K562 (cell line): Measurements from ENCODE around the gene THAP6.
"Not testable (repeated sequence)": the region's sequence is repeated elsewhere in the genome, so short reads cannot be mapped to it uniquely, and the experiment has no call there.

ENCODE experiments used
- CREB1 ChIP-seq, 2 experiments: sonication (generic) in 1 of 2; formaldehyde crosslinking in 1 of 2; IDR thresholded peaks; 2 replicates each; pipeline versions ENCODE4 v1.6.1 to v1.8.0; 2012 to 2022; ENCODE audit warnings: inconsistent platforms in 1 of 2, mild to moderate bottlenecking in 1 of 2, missing genetic modification reagents in 1 of 2, moderate library complexity in 1 of 2
- CREM ChIP-seq: IDR thresholded peaks from 2 replicates; pipeline ENCODE4 v1.6.1; 2014; ENCODE audit warnings: antibody characterized with exemption, low read depth
- CTCF ChIP-seq, 3 experiments: IDR thresholded peaks in 2 of 3; conservative IDR thresholded peaks in 1 of 3; 2 replicates each; pipeline ENCODE4 v1.5.1; 2011 to 2012; ENCODE audit warnings: low read length in 3 of 3, mild to moderate bottlenecking in 3 of 3, control low read depth in 2 of 3, improper control_type of control experiment in 1 of 3, inconsistent platforms in 1 of 3, low read depth in 1 of 3, mixed read lengths in 1 of 3, moderate library complexity in 1 of 3; ENCODE audit not compliant: insufficient read depth in 2 of 3
- E2F4 ChIP-seq: sonication (generic); formaldehyde crosslinking; IDR thresholded peaks from 2 replicates; pipeline ENCODE4 v1.8.0; 2022; ENCODE audit warnings: mild to moderate bottlenecking, low read depth, missing genetic modification reagents
- HDAC1 ChIP-seq, 2 experiments: fragments of 450-650 bp; IDR thresholded peaks; 2 replicates each; pipeline ENCODE4 v1.6.1; 2016 to 2017; ENCODE audit warnings: inconsistent platforms in 1 of 2, mild to moderate bottlenecking in 1 of 2, moderate library complexity in 1 of 2
- YY1 ChIP-seq, 3 experiments: IDR thresholded peaks; 2 replicates each; pipeline ENCODE4 v1.6.1; 2011; ENCODE audit warnings: low read length in 2 of 3, mild to moderate bottlenecking in 2 of 3, moderate library complexity in 2 of 3, borderline replicate concordance in 1 of 3, control low read depth in 1 of 3, low read depth in 1 of 3; ENCODE audit not compliant: insufficient read depth in 3 of 3, insufficient replicate concordance in 2 of 3, control insufficient read depth in 1 of 3, insufficient read length in 1 of 3; ENCODE audit errors: extremely low read depth in 1 of 3
- ZBTB43 ChIP-seq: sonication (generic); formaldehyde crosslinking; IDR thresholded peaks from 2 replicates; pipeline ENCODE4 v1.8.0; 2023; ENCODE audit warnings: mild to moderate bottlenecking, missing genetic modification reagents
- ZBTB8A ChIP-seq: fragments of 450-650 bp; IDR thresholded peaks from 2 replicates; pipeline ENCODE4 v1.6.1; 2018; ENCODE audit warnings: mild to moderate bottlenecking, moderate library complexity; ENCODE audit not compliant: partially characterized antibody
- ZNF79 ChIP-seq: fragments of 250-450 bp; sonication (Bioruptor Pico); IDR thresholded peaks from 2 replicates; pipeline ENCODE4 v1.4.0; 2020; ENCODE audit warnings: low read depth, mild to moderate bottlenecking, moderate library complexity
- TF ChIP-seq, protein P1 (sequence below): sonication (generic); formaldehyde crosslinking; IDR thresholded peaks from 2 replicates; pipeline ENCODE4 v1.9.0; 2022; ENCODE audit warnings: mild to moderate bottlenecking, missing genetic modification reagents
- TF ChIP-seq, protein P2 (sequence below): fragments of 250-450 bp; sonication (Bioruptor Pico); IDR thresholded peaks from 2 replicates; pipeline ENCODE4 v1.5.0; 2020; ENCODE audit warnings: mild to moderate bottlenecking, borderline replicate concordance

DNA sequence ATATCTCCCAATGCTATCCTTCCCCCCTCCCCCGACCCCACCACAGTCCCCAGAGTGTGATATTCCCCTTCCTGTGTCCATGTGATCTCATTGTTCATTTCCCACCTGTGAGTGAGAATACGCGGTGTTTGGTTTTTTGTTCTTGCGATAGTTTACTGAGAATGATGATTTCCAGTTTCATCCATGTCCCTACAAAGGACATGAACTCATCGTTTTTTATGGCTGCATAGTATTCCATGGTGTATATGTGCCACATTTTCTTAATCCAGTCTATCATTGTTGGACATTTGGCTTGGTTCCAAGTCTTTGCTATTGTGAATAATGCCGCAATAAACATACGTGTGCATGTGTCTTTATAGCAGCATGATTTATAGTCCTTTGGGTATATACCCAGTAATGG lies 5.2 kb downstream of the THAP6 start:
- not testable (repeated sequence) for TF ChIP-seq HDAC1 (IDR thresholded peaks at IDR 0.05); ZBTB43; ZNF79; YY1 (IDR thresholded peaks at IDR 0.05; ENCODE audit: borderline replicate concordance in 1 of 3, control insufficient read depth in 1 of 3, extremely low read depth in 1 of 3, insufficient read depth in 3 of 3, insufficient read length in 1 of 3, insufficient replicate concordance in 2 of 3, low read depth in 1 of 3, low read length in 2 of 3); CTCF (IDR thresholded peaks at IDR 0.05 in 2 of 3, conservative IDR thresholded peaks at IDR 0.05 in 1 of 3; ENCODE audit: insufficient read depth in 2 of 3, low read depth in 1 of 3, low read length in 3 of 3); CREB1 (IDR thresholded peaks at IDR 0.05); CREB1 (CRISPR knock-in tag; IDR thresholded peaks at IDR 0.05); E2F4 (CRISPR knock-in tag); ZBTB8A; CREM
- TF ChIP-seq, protein P1, sequence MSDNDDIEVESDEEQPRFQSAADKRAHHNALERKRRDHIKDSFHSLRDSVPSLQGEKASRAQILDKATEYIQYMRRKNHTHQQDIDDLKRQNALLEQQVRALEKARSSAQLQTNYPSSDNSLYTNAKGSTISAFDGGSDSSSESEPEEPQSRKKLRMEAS (CRISPR knock-in tag), result not testable (repeated sequence)
- TF ChIP-seq, protein P2, sequence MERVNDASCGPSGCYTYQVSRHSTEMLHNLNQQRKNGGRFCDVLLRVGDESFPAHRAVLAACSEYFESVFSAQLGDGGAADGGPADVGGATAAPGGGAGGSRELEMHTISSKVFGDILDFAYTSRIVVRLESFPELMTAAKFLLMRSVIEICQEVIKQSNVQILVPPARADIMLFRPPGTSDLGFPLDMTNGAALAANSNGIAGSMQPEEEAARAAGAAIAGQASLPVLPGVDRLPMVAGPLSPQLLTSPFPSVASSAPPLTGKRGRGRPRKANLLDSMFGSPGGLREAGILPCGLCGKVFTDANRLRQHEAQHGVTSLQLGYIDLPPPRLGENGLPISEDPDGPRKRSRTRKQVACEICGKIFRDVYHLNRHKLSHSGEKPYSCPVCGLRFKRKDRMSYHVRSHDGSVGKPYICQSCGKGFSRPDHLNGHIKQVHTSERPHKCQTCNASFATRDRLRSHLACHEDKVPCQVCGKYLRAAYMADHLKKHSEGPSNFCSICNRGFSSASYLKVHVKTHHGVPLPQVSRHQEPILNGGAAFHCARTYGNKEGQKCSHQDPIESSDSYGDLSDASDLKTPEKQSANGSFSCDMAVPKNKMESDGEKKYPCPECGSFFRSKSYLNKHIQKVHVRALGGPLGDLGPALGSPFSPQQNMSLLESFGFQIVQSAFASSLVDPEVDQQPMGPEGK, result not testable (repeated sequence)
